ENCODE measurements around the gene HOXA3. TPM values are rescaled to one million over a fixed set of nuclear protein-coding genes. Genes with fewer than 3 reads are reported as not detected.

The HOXA3 gene
- total RNA-seq, 1 donor from 2014 or later: 26.4 TPM

DNA sequence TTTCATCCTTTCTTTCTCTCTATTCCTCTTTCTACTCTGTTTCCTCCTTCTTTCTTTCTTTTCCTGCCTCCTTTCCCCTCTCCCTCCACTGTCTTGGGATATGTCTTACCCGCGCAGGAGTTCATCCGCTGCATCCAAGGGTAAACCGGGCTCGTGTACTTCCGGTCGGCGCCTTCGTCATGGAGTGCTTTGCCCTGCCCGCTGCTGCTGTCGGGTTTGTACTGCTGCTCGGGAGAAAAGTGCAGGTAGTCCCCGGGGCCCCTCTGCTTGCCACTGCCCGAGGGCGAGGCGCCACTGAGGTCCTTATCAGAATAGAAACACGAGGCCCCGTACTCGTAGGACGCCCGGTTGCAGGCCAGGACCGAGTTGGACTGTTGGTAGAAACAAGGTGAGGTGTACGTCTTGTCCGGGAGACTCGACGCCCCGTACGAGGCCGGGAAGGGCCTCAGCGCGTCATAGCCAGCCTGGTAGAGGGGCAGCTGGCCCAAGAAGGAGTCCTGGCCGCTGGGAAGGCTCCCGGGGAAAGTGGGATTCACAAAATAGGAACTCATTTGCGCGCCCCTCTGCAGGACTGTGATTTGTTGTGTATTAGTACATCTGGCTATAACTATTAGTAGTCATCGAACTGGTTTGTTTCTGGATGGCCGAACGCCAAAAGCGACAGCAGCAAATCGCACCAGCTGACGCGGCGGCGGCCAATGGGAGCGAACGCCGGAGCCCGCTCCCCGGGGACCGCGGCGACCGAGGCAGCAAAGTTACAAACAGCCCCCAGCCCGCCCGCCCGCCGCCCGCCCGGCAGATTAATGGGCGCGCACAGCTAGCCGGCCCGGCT, 5.0 kb downstream of the HOXA3 start, which contains the start of gene HOXA6:
TSS of gene HOXA6 (minus strand) at position 576 of the 832 bp plus-strand sequence. CDS start at position 551, 25 bp downstream.
- DNase-seq (ENCODE audit: low read depth): no peak
- Histone ChIP-seq H3K27me3 (ENCODE audit: control insufficient read depth, insufficient read depth, low read length) (peaks cover 2% of the 10 kb centered on the region), H3K36me3 (ENCODE audit: control insufficient read depth, insufficient read depth, low read length) (peaks cover 3% of the 10 kb centered on the region), H3K4me3 (ENCODE audit: low read depth, low read length) (peak within 1 kb of the TSS; percentile 71)
- TF ChIP-seq, protein P1, sequence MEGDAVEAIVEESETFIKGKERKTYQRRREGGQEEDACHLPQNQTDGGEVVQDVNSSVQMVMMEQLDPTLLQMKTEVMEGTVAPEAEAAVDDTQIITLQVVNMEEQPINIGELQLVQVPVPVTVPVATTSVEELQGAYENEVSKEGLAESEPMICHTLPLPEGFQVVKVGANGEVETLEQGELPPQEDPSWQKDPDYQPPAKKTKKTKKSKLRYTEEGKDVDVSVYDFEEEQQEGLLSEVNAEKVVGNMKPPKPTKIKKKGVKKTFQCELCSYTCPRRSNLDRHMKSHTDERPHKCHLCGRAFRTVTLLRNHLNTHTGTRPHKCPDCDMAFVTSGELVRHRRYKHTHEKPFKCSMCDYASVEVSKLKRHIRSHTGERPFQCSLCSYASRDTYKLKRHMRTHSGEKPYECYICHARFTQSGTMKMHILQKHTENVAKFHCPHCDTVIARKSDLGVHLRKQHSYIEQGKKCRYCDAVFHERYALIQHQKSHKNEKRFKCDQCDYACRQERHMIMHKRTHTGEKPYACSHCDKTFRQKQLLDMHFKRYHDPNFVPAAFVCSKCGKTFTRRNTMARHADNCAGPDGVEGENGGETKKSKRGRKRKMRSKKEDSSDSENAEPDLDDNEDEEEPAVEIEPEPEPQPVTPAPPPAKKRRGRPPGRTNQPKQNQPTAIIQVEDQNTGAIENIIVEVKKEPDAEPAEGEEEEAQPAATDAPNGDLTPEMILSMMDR (IDR thresholded peaks at IDR 0.05; ENCODE audit: insufficient read depth, low read length, poor library complexity, severe bottlenecking): no peak

DNA sequence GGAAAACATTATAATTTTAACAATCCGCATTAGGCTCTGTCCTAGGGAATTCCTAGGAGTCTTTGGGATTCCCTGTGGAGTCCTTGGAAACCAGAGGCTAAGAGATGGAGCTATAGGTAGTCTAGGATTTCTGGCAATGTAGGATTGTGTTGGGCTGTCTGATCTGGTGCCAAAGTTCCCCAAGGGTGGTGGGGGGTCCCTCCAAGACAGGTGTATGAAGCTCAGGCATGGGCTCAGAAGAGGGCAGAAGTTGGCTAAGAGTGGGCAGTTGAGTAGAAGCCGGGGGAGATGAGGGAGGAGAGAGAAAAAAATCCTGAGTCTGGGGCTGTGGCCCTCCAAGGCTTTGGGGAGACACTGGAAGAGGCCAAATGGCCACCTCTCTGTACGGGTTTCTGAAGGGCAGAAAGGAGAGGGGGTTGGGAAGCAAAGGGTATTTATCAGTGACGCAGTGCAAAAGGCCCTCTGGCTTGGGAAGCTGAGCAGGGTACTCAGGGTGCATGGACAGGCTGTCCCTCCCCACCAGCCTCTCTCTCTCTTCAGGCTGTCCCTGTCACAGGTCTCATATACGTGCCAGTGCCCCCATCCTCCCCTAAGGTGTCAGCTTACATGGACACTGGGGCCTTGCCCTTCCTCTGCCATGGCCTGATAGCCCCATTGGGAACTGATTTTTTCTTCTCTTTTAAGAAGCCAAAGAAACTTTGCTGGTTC, 5.7 kb downstream of the HOXA3 start:
- TF ChIP-seq, protein P1 (IDR thresholded peaks at IDR 0.05; ENCODE audit: insufficient read depth, low read length, poor library complexity, severe bottlenecking): no peak
- H3K36me3 ChIP-seq (ENCODE audit: control insufficient read depth, insufficient read depth, low read length): peaks cover 3% of the 10 kb centered on the region
- peak overlapping the region; percentile 71 for H3K4me3 ChIP-seq (ENCODE audit: low read depth, low read length)
- no peak for DNase-seq (ENCODE audit: low read depth)
- H3K27me3 ChIP-seq (ENCODE audit: control insufficient read depth, insufficient read depth, low read length): peaks cover 2% of the 10 kb centered on the region

GRCh38 chr7:27145914-27146412, 6.4 kb downstream of the HOXA3 start:
- H3K4me3 ChIP-seq (ENCODE audit: low read depth, low read length): peak overlapping the region; percentile 21
- TF ChIP-seq, protein P1 (IDR thresholded peaks at IDR 0.05; ENCODE audit: insufficient read depth, low read length, poor library complexity, severe bottlenecking): no peak
- peaks cover 2% of the 10 kb centered on the region for H3K27me3 ChIP-seq (ENCODE audit: control insufficient read depth, insufficient read depth, low read length)
- peaks cover 3% of the 10 kb centered on the region for H3K36me3 ChIP-seq (ENCODE audit: control insufficient read depth, insufficient read depth, low read length)
- DNase-seq (ENCODE audit: low read depth): no peak

- H3K36me3 ChIP-seq (ENCODE audit: control insufficient read depth, insufficient read depth, low read length): peaks cover 3% of the 10 kb centered on the region
- no peak for DNase-seq (ENCODE audit: low read depth)
- H3K27me3 ChIP-seq (ENCODE audit: control insufficient read depth, insufficient read depth, low read length): peaks cover 2% of the 10 kb centered on the region
- peak overlapping the region; percentile 21 for H3K4me3 ChIP-seq (ENCODE audit: low read depth, low read length)
- TF ChIP-seq, protein P1 (IDR thresholded peaks at IDR 0.05; ENCODE audit: insufficient read depth, low read length, poor library complexity, severe bottlenecking): no peak
These were observed 7.0 kb downstream of the HOXA3 start for GRCh38 chr7:27145165-27145913.

DNA sequence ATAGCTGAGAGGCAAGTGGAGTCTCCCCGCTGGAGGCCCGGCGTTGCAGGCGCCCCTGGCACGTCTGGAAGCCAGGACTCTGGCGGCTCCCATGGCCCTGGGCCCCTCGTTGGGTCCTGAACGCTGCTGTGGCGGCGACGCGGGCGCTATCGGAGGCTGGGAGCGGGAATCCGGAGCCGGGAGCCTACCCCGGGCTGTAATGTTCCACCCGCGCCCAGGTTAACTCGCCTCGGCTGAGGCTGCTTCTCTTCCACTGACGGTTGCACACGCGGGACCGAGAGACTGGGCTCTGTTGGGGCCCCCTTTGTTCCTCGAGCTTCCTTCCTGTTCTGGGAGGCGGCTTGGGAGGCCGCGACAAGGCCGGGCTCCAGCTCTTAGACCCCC, 7.6 kb downstream of the HOXA3 start:
- H3K27me3 ChIP-seq (ENCODE audit: control insufficient read depth, insufficient read depth, low read length): peaks cover 2% of the 10 kb centered on the region
- TF ChIP-seq, protein P1 (IDR thresholded peaks at IDR 0.05; ENCODE audit: insufficient read depth, low read length, poor library complexity, severe bottlenecking): no peak
- H3K4me3 ChIP-seq (ENCODE audit: low read depth, low read length): peak overlapping the region; percentile 21

More for the DNA sequence above, 7.6 kb downstream of the HOXA3 start:
- no peak for DNase-seq (ENCODE audit: low read depth)
- peaks cover 3% of the 10 kb centered on the region for H3K36me3 ChIP-seq (ENCODE audit: control insufficient read depth, insufficient read depth, low read length)

Measured in kidney epithelial cell (primary cell).